HCT116 (cell line): ENCODE results near the gene GALC. TPM values are rescaled to one million over a fixed set of nuclear protein-coding genes. Genes with fewer than 3 reads are reported as not detected.

Experiments used
- ATAC-seq: fragments of 200-7000 bp; cut with Tn5 transposase; 2 replicates; pipeline ENCODE4 v1.9.1; 2020; ENCODE audit warnings: mild to moderate bottlenecking, moderate library complexity
- BruUV-seq: library from RNA; stranded (reverse); fragments of 400-500 nt; replicated peaks from 2 replicates; lab custom pipeline; 2021; lab: Mats Ljungman, UMichigan
- CTCF ChIA-PET: fragments of 300-600 bp; sonication (Branson Sonifier 250); formaldehyde crosslinking; loops from one replicate; lab custom pipeline; 2021; ENCODE audit warnings: antibody characterized with exemption; lab: Charles Lee
- POLR2A ChIA-PET: fragments of 300-600, 350-600 bp; sonication (Branson Sonifier 250); formaldehyde crosslinking; loops from one replicate; lab custom pipeline; 2021; ENCODE audit warnings: antibody characterized with exemption; lab: Charles Lee
- RAD21 ChIA-PET, 2 experiments: fragments of 300-600 bp; sonication (Branson Sonifier 250); formaldehyde crosslinking; loops; one replicate each; lab custom pipeline; 2023; ENCODE audit warnings: low total read pairs in 2 of 2; ENCODE audit not compliant: uncharacterized antibody in 2 of 2, unreplicated experiment in 2 of 2, low non-redundant PET in 1 of 2; lab: Charles Lee
- DNase-seq: peaks from one replicate; pipeline ENCODE4 v3.0.0-alpha.2; 2010; ENCODE audit warnings: low read depth, low spot score
- H2AFZ ChIP-seq: fragments of 200-600 bp; shearing (Covaris generic), sonication (generic); 2 replicates; pipeline ENCODE4 v1.6.1; 2017; ENCODE audit warnings: low read depth, mixed run types, mixed read lengths, antibody characterized with exemption, low read length; ENCODE audit not compliant: poor library complexity, severe bottlenecking
- H3K27ac ChIP-seq: 2 replicates; pipeline ENCODE4 v1.5.1; 2012; ENCODE audit warnings: low read depth, low read length
- H3K27me3 ChIP-seq: fragments of 200-600 bp; sonication (generic); 2 replicates; pipeline ENCODE4 v1.6.1; 2016; ENCODE audit warnings: mixed run types, low read length, mixed read lengths; ENCODE audit not compliant: insufficient read depth
- H3K36me3 ChIP-seq, 2 experiments: fragments of 200-500 bp in 1 of 2; fragments of 200-600 bp in 1 of 2; sonication (Bioruptor generic) in 1 of 2; sonication (generic) in 1 of 2; 2 replicates each; pipeline versions ENCODE4 v1.5.1 to v1.6.1; 2014 to 2016; ENCODE audit warnings: low read length in 2 of 2, inconsistent platforms in 1 of 2, mixed read lengths in 1 of 2, mixed run types in 1 of 2; ENCODE audit not compliant: insufficient read depth in 2 of 2, control insufficient read depth in 1 of 2
- H3K4me1 ChIP-seq, 2 experiments: fragments of 200-600 bp in 1 of 2; sonication (generic) in 1 of 2; 2 replicates each; pipeline versions ENCODE4 v1.5.1 to v1.6.1; 2012 to 2017; ENCODE audit warnings: low read length in 2 of 2, inconsistent platforms in 1 of 2, mild to moderate bottlenecking in 1 of 2, mixed read lengths in 1 of 2, mixed run types in 1 of 2, moderate library complexity in 1 of 2; ENCODE audit not compliant: insufficient read depth in 2 of 2, control insufficient read depth in 1 of 2
- H3K4me2 ChIP-seq: fragments of 200-600 bp; sonication (generic); 2 replicates; pipeline ENCODE4 v1.6.1; 2017; ENCODE audit warnings: mixed run types, low read length, mixed read lengths
- H3K4me3 ChIP-seq, 2 experiments: fragments of 200-600 bp in 1 of 2; sonication (generic) in 1 of 2; replicated peaks in 1 of 2; 2 replicates each; pipeline ENCODE4 v1.5.1; 2011 to 2016; ENCODE audit warnings: low read length in 2 of 2, control low read depth in 1 of 2, low read depth in 1 of 2, mild to moderate bottlenecking in 1 of 2, mixed read lengths in 1 of 2, mixed run types in 1 of 2
- H3K79me2 ChIP-seq: fragments of 200-600 bp; sonication (generic); 2 replicates; pipeline ENCODE4 v1.6.1; 2017; ENCODE audit warnings: mild to moderate bottlenecking, mixed run types, low read length, moderate library complexity, mixed read lengths; ENCODE audit not compliant: insufficient read depth
- H3K9ac ChIP-seq: fragments of 200-600 bp; sonication (generic); 2 replicates; pipeline ENCODE4 v1.6.1; 2016; ENCODE audit warnings: low read length, mixed read lengths
- H3K9me2 ChIP-seq: fragments of 200-600 bp; sonication (generic), shearing (Covaris generic); 2 replicates; pipeline ENCODE4 v1.6.1; 2017; ENCODE audit warnings: mixed run types, mild to moderate bottlenecking, moderate library complexity; ENCODE audit not compliant: insufficient read depth
- H3K9me3 ChIP-seq, 2 experiments: fragments of 200-500 bp in 1 of 2; fragments of 200-600 bp in 1 of 2; sonication (Bioruptor generic) in 1 of 2; sonication (generic) in 1 of 2; 2 replicates each; pipeline ENCODE4 v1.6.1; 2014 to 2017; ENCODE audit warnings: low read length in 2 of 2, mixed read lengths in 2 of 2, inconsistent platforms in 1 of 2, low read depth in 1 of 2, mild to moderate bottlenecking in 1 of 2, mixed run types in 1 of 2, moderate library complexity in 1 of 2; ENCODE audit not compliant: control insufficient read depth in 1 of 2, insufficient read depth in 1 of 2
- H4K20me1 ChIP-seq: fragments of 200-600 bp; sonication (generic), shearing (Covaris generic); 2 replicates; pipeline ENCODE4 v1.6.1; 2017; ENCODE audit warnings: mixed run types, mild to moderate bottlenecking, moderate library complexity; ENCODE audit not compliant: insufficient read depth
- ELF1 ChIP-seq: IDR thresholded peaks from 2 replicates; pipeline ENCODE4 v1.6.1; 2012; ENCODE audit warnings: low read depth, borderline replicate concordance
- EZH2 ChIP-seq: fragments of 200-600 bp; sonication (generic); IDR thresholded peaks from 2 replicates; pipeline ENCODE4 v1.6.1; 2017; ENCODE audit warnings: antibody characterized with exemption, mixed run types
- EZH2phosphoT487 ChIP-seq: fragments of 200-600 bp; IDR thresholded peaks from 2 replicates; pipeline ENCODE4 v1.6.1; 2018; ENCODE audit warnings: antibody characterized with exemption, borderline replicate concordance
- FOSL1 ChIP-seq: IDR thresholded peaks from 2 replicates; pipeline ENCODE4 v1.6.1; 2012; ENCODE audit warnings: low read depth
- JUND ChIP-seq: IDR thresholded peaks from 2 replicates; pipeline ENCODE4 v1.6.1; 2012
- POLR2AphosphoS5 ChIP-seq: IDR thresholded peaks from 2 replicates; pipeline ENCODE4 v1.6.1; 2011; ENCODE audit warnings: mild to moderate bottlenecking, low read depth, low read length, moderate library complexity
- RAD21 ChIP-seq: IDR thresholded peaks from 2 replicates; pipeline ENCODE4 v1.6.1; 2012; ENCODE audit warnings: low read depth, mild to moderate bottlenecking
- SIN3A ChIP-seq: IDR thresholded peaks from 2 replicates; pipeline ENCODE4 v1.6.1; 2012; ENCODE audit warnings: low read depth
- SP1 ChIP-seq: IDR thresholded peaks from 2 replicates; pipeline ENCODE4 v1.6.1; 2012; ENCODE audit warnings: low read depth
- SRF ChIP-seq: IDR thresholded peaks from 2 replicates; pipeline ENCODE4 v1.6.1; 2012; ENCODE audit warnings: low read depth
- ZFX ChIP-seq: fragments of 450-650 bp; IDR thresholded peaks from 2 replicates; pipeline ENCODE4 v1.6.1; 2017
- intact Hi-C: fragments of 100-400 bp; cut with micrococcal nuclease; formaldehyde crosslinking; loops from 2 replicates; pipeline ENCODE4 v1.10.0; 2022
- total RNA-seq: library from RNA; stranded (reverse); gene quantifications from one replicate; pipeline ENCODE4 v1.2.1, GENCODE V29; 2021; ENCODE audit not compliant: unreplicated experiment
- TF ChIP-seq, protein P1 (sequence below), 3 experiments: fragments of 200-600 bp in 1 of 3; sonication (generic) in 1 of 3; IDR thresholded peaks in 2 of 3; conservative IDR thresholded peaks in 1 of 3; 2 replicates each; pipeline ENCODE4 v1.5.1; 2012 to 2017; ENCODE audit warnings: low read depth in 2 of 3, low read length in 2 of 3, antibody characterized with exemption in 1 of 3, borderline replicate concordance in 1 of 3, control low read depth in 1 of 3, mild to moderate bottlenecking in 1 of 3, mixed read lengths in 1 of 3, mixed run types in 1 of 3, moderate library complexity in 1 of 3; ENCODE audit not compliant: insufficient read depth in 1 of 3
- TF ChIP-seq, protein P2 (sequence below): IDR thresholded peaks from 2 replicates; pipeline ENCODE4 v1.6.1; 2012; ENCODE audit warnings: low read depth

GALC gene
- total RNA-seq, 1 experiment from 2014 or later = 0.59 TPM

DNA sequence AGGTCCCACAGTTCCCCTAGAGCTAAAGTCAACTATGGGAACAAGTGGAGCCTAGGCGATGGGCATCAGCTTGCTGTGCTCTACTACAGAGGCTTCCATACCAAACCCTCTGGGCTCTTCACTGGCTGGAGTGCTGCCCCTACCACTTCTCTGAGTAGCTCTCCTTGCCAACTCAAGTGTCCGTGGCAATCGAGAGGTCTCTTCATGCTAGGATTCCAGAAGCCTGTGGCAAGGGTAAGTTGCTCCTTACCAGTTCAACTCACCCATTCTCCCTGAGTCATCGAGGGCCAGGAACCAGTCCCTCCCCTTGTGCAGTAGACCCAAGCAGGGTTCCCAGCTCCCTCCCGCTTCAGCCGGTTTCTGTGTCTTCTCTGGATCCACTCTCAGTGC, 76.1 kb downstream of the GALC start:
- no peak overlapping the region for H3K9ac ChIP-seq
- no peaks in the 10 kb centered on the region for H3K79me2 ChIP-seq
- no peaks in the 10 kb centered on the region for H4K20me1 ChIP-seq
- no peak for DNase-seq
- no peaks in the 10 kb centered on the region for H3K9me2 ChIP-seq
- ChIA-PET POLR2A (no interaction called here), CTCF (no interaction called here)
- BruUV-seq = no TSS peak
- no peak overlapping the region for H3K27ac ChIP-seq
- no peak for TF ChIP-seq POLR2AphosphoS5
- no peak for TF ChIP-seq EZH2phosphoT487
- no peak for TF ChIP-seq ELF1
- TF ChIP-seq, protein P1, sequence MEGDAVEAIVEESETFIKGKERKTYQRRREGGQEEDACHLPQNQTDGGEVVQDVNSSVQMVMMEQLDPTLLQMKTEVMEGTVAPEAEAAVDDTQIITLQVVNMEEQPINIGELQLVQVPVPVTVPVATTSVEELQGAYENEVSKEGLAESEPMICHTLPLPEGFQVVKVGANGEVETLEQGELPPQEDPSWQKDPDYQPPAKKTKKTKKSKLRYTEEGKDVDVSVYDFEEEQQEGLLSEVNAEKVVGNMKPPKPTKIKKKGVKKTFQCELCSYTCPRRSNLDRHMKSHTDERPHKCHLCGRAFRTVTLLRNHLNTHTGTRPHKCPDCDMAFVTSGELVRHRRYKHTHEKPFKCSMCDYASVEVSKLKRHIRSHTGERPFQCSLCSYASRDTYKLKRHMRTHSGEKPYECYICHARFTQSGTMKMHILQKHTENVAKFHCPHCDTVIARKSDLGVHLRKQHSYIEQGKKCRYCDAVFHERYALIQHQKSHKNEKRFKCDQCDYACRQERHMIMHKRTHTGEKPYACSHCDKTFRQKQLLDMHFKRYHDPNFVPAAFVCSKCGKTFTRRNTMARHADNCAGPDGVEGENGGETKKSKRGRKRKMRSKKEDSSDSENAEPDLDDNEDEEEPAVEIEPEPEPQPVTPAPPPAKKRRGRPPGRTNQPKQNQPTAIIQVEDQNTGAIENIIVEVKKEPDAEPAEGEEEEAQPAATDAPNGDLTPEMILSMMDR (IDR thresholded peaks at IDR 0.05 in 2 of 3, conservative IDR thresholded peaks at IDR 0.05 in 1 of 3; ENCODE audit: borderline replicate concordance in 1 of 3, insufficient read depth in 1 of 3, low read depth in 2 of 3, low read length in 2 of 3) = no peak
- TF ChIP-seq SRF = no peak
- no peak for TF ChIP-seq SIN3A
- no peak for TF ChIP-seq ZFX
- TF ChIP-seq JUND = no peak
- TF ChIP-seq, protein P2, sequence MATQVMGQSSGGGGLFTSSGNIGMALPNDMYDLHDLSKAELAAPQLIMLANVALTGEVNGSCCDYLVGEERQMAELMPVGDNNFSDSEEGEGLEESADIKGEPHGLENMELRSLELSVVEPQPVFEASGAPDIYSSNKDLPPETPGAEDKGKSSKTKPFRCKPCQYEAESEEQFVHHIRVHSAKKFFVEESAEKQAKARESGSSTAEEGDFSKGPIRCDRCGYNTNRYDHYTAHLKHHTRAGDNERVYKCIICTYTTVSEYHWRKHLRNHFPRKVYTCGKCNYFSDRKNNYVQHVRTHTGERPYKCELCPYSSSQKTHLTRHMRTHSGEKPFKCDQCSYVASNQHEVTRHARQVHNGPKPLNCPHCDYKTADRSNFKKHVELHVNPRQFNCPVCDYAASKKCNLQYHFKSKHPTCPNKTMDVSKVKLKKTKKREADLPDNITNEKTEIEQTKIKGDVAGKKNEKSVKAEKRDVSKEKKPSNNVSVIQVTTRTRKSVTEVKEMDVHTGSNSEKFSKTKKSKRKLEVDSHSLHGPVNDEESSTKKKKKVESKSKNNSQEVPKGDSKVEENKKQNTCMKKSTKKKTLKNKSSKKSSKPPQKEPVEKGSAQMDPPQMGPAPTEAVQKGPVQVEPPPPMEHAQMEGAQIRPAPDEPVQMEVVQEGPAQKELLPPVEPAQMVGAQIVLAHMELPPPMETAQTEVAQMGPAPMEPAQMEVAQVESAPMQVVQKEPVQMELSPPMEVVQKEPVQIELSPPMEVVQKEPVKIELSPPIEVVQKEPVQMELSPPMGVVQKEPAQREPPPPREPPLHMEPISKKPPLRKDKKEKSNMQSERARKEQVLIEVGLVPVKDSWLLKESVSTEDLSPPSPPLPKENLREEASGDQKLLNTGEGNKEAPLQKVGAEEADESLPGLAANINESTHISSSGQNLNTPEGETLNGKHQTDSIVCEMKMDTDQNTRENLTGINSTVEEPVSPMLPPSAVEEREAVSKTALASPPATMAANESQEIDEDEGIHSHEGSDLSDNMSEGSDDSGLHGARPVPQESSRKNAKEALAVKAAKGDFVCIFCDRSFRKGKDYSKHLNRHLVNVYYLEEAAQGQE = no peak
- no peak for TF ChIP-seq RAD21
- TF ChIP-seq FOSL1 = no peak
- no peak for TF ChIP-seq SP1
- no peak for TF ChIP-seq EZH2
- TF ChIP-seq, all 23 proteins: peak for 0
- no peak overlapping the region for H3K4me3 ChIP-seq
- H3K4me1 ChIP-seq = no peaks in the 10 kb centered on the region
- RAD21 ChIA-PET = no interaction called here
- no peaks in the 10 kb centered on the region for H3K36me3 ChIP-seq
- ATAC-seq = no peak
- H3K9me3 ChIP-seq = peaks cover 0 to 4% of the 10 kb centered on the region in 2 experiments; a peak in 2 of 4 replicates
- H2AFZ ChIP-seq = no peak overlapping the region
- intact Hi-C loops = no loop called here
- H3K4me2 ChIP-seq = no peak overlapping the region
- H3K27me3 ChIP-seq = no peaks in the 10 kb centered on the region
